GM13977 (cell line): Measurements from ENCODE around the gene DRAM2.
"Not testable (repeated sequence)": the region's sequence is repeated elsewhere in the genome, so short reads cannot be mapped to it uniquely, and the experiment has no call there.

Experiments
- DNase-seq: peaks from one replicate; pipeline ENCODE4 v3.0.0; 2012; ENCODE audit warnings: low spot score
- CTCF ChIP-seq: IDR thresholded peaks from 2 replicates; pipeline ENCODE4 v1.5.1; 2012; ENCODE audit warnings: mild to moderate bottlenecking, control low read depth; ENCODE audit not compliant: insufficient read depth; ENCODE audit errors: extremely low read depth, missing control alignments
- in situ Hi-C: fragments of 300-500 bp; cut with MboI; formaldehyde crosslinking; loops from one replicate; pipeline ENCODE4 v1.12.0; 2022; ENCODE audit warnings: low sequenced_read_pairs, low pct_unique_long_range_greater_than_20kb, mixed read lengths, inconsistent platforms; ENCODE audit not compliant: unreplicated experiment

The DRAM2 gene

DNA sequence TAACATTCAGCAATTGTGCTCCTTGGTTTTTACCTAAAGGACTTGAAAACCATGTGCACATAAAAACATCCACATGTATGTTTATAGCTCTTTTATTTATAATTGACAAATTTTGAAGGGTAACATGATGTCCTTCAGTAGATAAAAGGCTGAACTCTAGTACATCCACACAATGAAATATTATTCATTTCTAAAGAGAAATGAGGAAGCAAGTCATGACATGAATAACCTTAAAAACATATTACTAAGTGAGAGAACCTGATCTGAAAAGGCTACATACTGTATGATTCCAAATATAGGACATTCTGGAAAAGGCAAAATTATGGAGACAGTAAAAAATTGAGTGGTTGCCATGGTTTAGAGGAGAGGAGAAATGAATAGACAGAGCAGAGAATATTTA, 50.3 kb downstream of the DRAM2 start:
- in situ Hi-C loops = loop anchor here (10.0 kb wide), 1 partner anchor 55 kb away; no protein-coding TSS in a partner anchor
- no peak for DNase-seq
- TF ChIP-seq CTCF = no peak

DNA sequence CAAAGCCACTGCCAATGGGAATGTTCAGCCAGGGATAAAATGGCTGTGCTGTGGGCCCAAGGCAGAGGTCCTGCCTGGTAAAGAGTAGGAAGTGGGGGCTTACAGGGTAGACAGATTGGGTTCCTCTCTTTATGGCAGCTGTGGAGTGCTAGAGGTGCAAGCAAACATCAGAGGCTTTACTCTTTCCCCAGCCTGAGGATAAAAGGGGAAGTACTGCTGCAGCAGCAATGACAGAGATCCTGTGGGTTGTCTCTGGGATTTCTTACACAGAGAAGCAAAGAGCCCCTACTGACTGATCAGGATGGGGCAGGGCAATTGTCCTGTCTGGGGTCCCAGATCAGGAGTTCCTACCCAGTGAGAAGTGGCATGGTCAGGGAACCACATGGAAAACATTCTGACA, 54.2 kb downstream of the DRAM2 start:
- no peak for TF ChIP-seq CTCF
- in situ Hi-C loops = no loop called here

GRCh38 chr1:111084999-111085398, 54.9 kb downstream of the DRAM2 start:
- in situ Hi-C loops = no loop called here

More for the DNA sequence above, 54.2 kb downstream of the DRAM2 start:
- no peak for DNase-seq

GRCh38 chr1:111082421-111083203, 57.3 kb downstream of the DRAM2 start:
- in situ Hi-C loops = no loop called here
- no peak for TF ChIP-seq CTCF
- DNase-seq = no peak

More at GRCh38 chr1:111084999-111085398, 54.9 kb downstream of the DRAM2 start:
- no peak for TF ChIP-seq CTCF
- no peak for DNase-seq

GRCh38 chr1:111079329-111079728, 60.6 kb downstream of the DRAM2 start:
- DNase-seq, in situ Hi-C loops: not testable (repeated sequence)

- in situ Hi-C loops, DNase-seq: not testable (repeated sequence)
Observed at GRCh38 chr1:111077312-111077711, 62.6 kb downstream of the DRAM2 start.
